PC-3 (cell line): Measurements from ENCODE around the gene ICA1L. TPM values are rescaled to one million over a fixed set of nuclear protein-coding genes. Genes with fewer than 3 reads are reported as not detected.
A peak's percentile ranks its signal among the peaks of the same experiment; 100 is the strongest.
"Not testable (repeated sequence)": the region's sequence is repeated elsewhere in the genome, so short reads cannot be mapped to it uniquely, and the experiment has no call there.

ENCODE experiments used
- ATAC-seq: fragments of 200-7000 bp; cut with Tn5 transposase; 2 replicates; pipeline ENCODE4 v1.9.1; 2020; ENCODE audit warnings: mild to moderate bottlenecking, moderate library complexity
- Bru-seq: library from RNA; stranded (reverse); fragments of 400-500 nt; gene quantifications from one replicate; lab custom pipeline; 2021; lab: Mats Ljungman, UMichigan
- BruChase-seq, 2 experiments: library from RNA; stranded (reverse); fragments of 400-500 nt; gene quantifications; one replicate each; lab custom pipeline; 2021; lab: Mats Ljungman, UMichigan
- BruUV-seq: library from RNA; stranded (reverse); fragments of 400-500 nt; replicated peaks from 2 replicates; lab custom pipeline; 2021; lab: Mats Ljungman, UMichigan
- CTCF ChIA-PET: fragments of 300-600 bp; sonication (Branson Sonifier 250); formaldehyde crosslinking; loops from one replicate; lab custom pipeline; 2022; ENCODE audit warnings: antibody characterized with exemption; lab: Charles Lee
- POLR2A ChIA-PET: fragments of 300-600 bp; sonication (Branson Sonifier 250); formaldehyde crosslinking; loops from one replicate; lab custom pipeline; 2022; ENCODE audit warnings: antibody characterized with exemption; ENCODE audit not compliant: unreplicated experiment; lab: Charles Lee
- DNase-seq: peaks from one replicate; pipeline ENCODE4 v3.0.0-alpha.2; 2015
- H2AFZ ChIP-seq: fragments of 300-600 bp; sonication (generic); 2 replicates; pipeline ENCODE4 v1.6.0; 2016; ENCODE audit warnings: antibody characterized with exemption, low read length
- H3F3A ChIP-seq: fragments of 300-600 bp; sonication (generic); one replicate; pipeline ENCODE4 v1.6.0; 2017; ENCODE audit warnings: antibody characterized with exemption, low read length, control low read depth, mild to moderate bottlenecking; ENCODE audit not compliant: unreplicated experiment
- H3K27ac ChIP-seq: fragments of 300-600 bp; sonication (generic); 2 replicates; pipeline ENCODE4 v1.5.1; 2016; ENCODE audit warnings: mild to moderate bottlenecking, low read length
- H3K27me3 ChIP-seq: fragments of 300-600 bp; sonication (generic); 2 replicates; pipeline ENCODE4 v1.6.1; 2016; ENCODE audit warnings: low read length, mixed read lengths
- H3K36me3 ChIP-seq: fragments of 300-600 bp; sonication (generic); 2 replicates; pipeline ENCODE4 v1.6.1; 2016; ENCODE audit warnings: low read depth, mixed run types, low read length, mixed read lengths
- H3K4me1 ChIP-seq: fragments of 300-600 bp; sonication (generic); 2 replicates; pipeline ENCODE4 v1.5.1; 2016; ENCODE audit warnings: low read length; ENCODE audit not compliant: insufficient read depth
- H3K4me2 ChIP-seq: fragments of 300-600 bp; sonication (generic); 2 replicates; pipeline ENCODE4 v1.6.0; 2016; ENCODE audit warnings: low read length
- H3K4me3 ChIP-seq: fragments of 300-600 bp; sonication (generic); 2 replicates; pipeline ENCODE4 v1.5.1; 2016; ENCODE audit warnings: mild to moderate bottlenecking, low read length, mixed read lengths
- H3K79me2 ChIP-seq: fragments of 300-600 bp; sonication (generic); 2 replicates; pipeline ENCODE4 v1.6.1; 2017; ENCODE audit warnings: low read length, mixed read lengths
- H3K9ac ChIP-seq: fragments of 300-600 bp; sonication (generic); 2 replicates; pipeline ENCODE4 v1.6.0; 2016; ENCODE audit warnings: mild to moderate bottlenecking, low read length
- H3K9me2 ChIP-seq: fragments of 300-600 bp; sonication (generic); replicated peaks from 2 replicates; pipeline ENCODE4 v1.6.1; 2016; ENCODE audit warnings: mixed run types, low read length, mixed read lengths
- H3K9me3 ChIP-seq: fragments of 300-600 bp; sonication (generic); 2 replicates; pipeline ENCODE4 v1.6.1; 2016; ENCODE audit warnings: low read length, mixed read lengths
- H4K20me1 ChIP-seq: fragments of 300-600 bp; sonication (generic); 2 replicates; pipeline ENCODE4 v1.6.1; 2016; ENCODE audit warnings: low read length, mixed read lengths
- CTCF ChIP-seq: fragments of 300-600 bp; sonication (generic); conservative IDR thresholded peaks from 2 replicates; pipeline ENCODE4 v1.5.1; 2017; ENCODE audit warnings: antibody characterized with exemption, low read depth, mild to moderate bottlenecking, low read length
- EZH2 ChIP-seq: fragments of 300-600 bp; sonication (generic); IDR thresholded peaks from one replicate; pipeline ENCODE4 v1.6.1; 2017; ENCODE audit warnings: antibody characterized with exemption, mild to moderate bottlenecking, low read length; ENCODE audit not compliant: unreplicated experiment
- EZH2phosphoT487 ChIP-seq: fragments of 300-600 bp; sonication (generic); IDR thresholded peaks from 2 replicates; pipeline ENCODE4 v1.6.1; 2018; ENCODE audit warnings: mild to moderate bottlenecking, antibody characterized with exemption, low read length, borderline replicate concordance
- intact Hi-C: fragments of 100-400 bp; cut with micrococcal nuclease; formaldehyde crosslinking; loops from 2 replicates; pipeline ENCODE4 v1.9.0; 2023
- long read RNA-seq: library from polyadenylated mRNA; unstranded; transcript quantifications from one replicate; pipeline ENCODE4 v2.0.0, GENCODE V29; 2021; ENCODE audit not compliant: unreplicated experiment
- total RNA-seq: library from RNA; depleted of rRNA; stranded (reverse); fragments of >200 nt; gene quantifications from 2 replicates; pipeline ENCODE4 v1.2.3, GENCODE V29; 2014; rRNA removed

Gene ICA1L
- total RNA-seq (1.3 and 2.5 TPM in 2 replicates), Bru-seq, nascent RNA (percentile 45 among the genes with signal in this experiment), BruChase-seq, experiment 1, labeled RNA remaining after a 6-hour chase (percentile 51 among the genes with signal in this experiment), BruChase-seq, experiment 2, labeled RNA remaining after a 2-hour chase (percentile 47 among the genes with signal in this experiment)
- long read RNA-seq, partial matches to known transcripts: 0 of 12 reads
- long read RNA-seq, other reads (novel, unspliced or antisense): 9 of 12 reads

DNA sequence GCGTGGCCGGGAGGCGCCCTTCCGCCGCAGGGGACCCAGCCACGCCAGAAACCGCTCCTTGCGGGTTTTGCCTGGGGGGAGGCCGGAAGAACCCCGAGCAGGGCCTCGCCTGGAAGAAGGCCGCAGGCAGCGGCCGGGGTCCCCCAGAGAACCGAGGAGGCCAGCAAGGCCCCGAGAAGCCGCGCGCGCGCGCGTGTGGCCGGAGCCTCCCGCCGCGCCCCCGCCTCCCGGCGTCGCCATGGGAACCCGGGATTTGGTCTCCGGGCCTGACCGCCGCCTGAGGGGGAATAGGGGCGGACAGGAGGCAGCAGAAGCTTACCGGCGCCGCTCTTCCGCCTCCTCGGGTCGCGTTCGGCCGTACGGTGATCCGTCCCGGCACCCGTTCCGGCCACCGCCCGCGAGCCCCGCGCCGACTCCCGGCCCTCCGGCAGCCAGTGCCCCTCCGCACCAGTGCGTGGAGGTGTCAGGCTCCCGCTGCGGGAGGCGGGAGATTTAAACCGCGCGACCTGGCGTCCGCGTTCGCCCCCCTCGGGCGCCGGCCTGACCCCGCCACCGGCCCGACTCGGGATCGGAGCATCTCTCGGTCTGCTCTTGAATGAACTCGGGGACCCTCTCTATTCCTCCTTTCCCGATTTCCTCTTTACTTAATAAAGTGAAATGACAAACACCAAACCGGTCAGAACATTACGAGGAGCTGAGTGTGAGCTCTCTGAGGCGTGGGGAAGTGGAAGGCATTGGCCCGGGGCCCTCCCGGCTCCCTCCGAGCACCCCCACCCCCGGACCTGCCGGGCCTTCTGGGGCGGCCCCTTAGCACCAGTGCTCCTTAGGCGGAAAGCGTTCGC is at the start of gene ICA1L:
Gene ICA1L, minus strand, starts transcription at position 467 of the 842 bp plus-strand sequence. CDS start 42,757 bp downstream, outside the sequence.
- no peaks in the 10 kb centered on the region for H3K36me3 ChIP-seq
- 0 out of 2 replicates have a peak, but pooled peaks cover 8% of the 10 kb centered on the region for H3K4me1 ChIP-seq
- H3F3A ChIP-seq: no peaks in the 10 kb centered on the region
- H3K4me2 ChIP-seq: peak within 1 kb of the TSS; percentile 93
- H3K27me3 ChIP-seq: no peaks in the 10 kb centered on the region
- ATAC-seq: peak; percentile 68
- H3K9me2 ChIP-seq: no peaks in the 10 kb centered on the region
- peak; percentile 62 for DNase-seq
- intact Hi-C loops: loop anchor here (2.0 kb wide), 1 partner anchor 237 kb away; the partner anchor contains the start of gene FAM117B
- no peaks in the 10 kb centered on the region for H4K20me1 ChIP-seq
- peak within 1 kb of the TSS; percentile 71 for H3K9ac ChIP-seq
- ChIA-PET POLR2A (interaction anchor here (0.6 kb wide), 1 partner anchor 200 kb away, joined by 3 read pairs; no protein-coding TSS in a partner anchor), CTCF (interaction anchor here (0.5 to 1.3 kb wide), 3 partner anchors 15 to 283 kb away, joined by 3 to 8 read pairs (median 4); no protein-coding TSS in a partner anchor)
- no peak for TF ChIP-seq CTCF
- TF ChIP-seq EZH2phosphoT487: no peak
- TF ChIP-seq EZH2: no peak
- H3K4me3 ChIP-seq: peak within 1 kb of the TSS; percentile 78
- peak within 1 kb of the TSS; percentile 96 for H2AFZ ChIP-seq
- BruUV-seq: no TSS peak
- peak within 1 kb of the TSS; percentile 38 for H3K27ac ChIP-seq
- H3K79me2 ChIP-seq: no peaks in the 10 kb centered on the region
- H3K9me3 ChIP-seq: no peaks in the 10 kb centered on the region

- Histone ChIP-seq H3K4me1 (no peaks in the 10 kb centered on the region; the same call in 1 of the 2 replicates), H4K20me1 (no peaks in the 10 kb centered on the region), H3K4me2 (no peak overlapping the region), H3K27ac (no peak overlapping the region), H3K36me3 (peaks cover under 1% of the 10 kb centered on the region; the same call in 1 of the 2 replicates), H3K9ac (no peak overlapping the region), H3F3A (no peaks in the 10 kb centered on the region), H3K9me3 (no peaks in the 10 kb centered on the region), H3K4me3 (no peak overlapping the region), H3K27me3 (no peaks in the 10 kb centered on the region), H2AFZ (no peak overlapping the region), H3K9me2 (no peaks in the 10 kb centered on the region), H3K79me2 (no peaks in the 10 kb centered on the region)
- DNase-seq: peak; percentile 39
- CTCF ChIA-PET: interaction anchor here (0.6 kb wide), 1 partner anchor 331 kb away, joined by 3 read pairs; no protein-coding TSS in a partner anchor
- POLR2A ChIA-PET: no interaction called here
- peak; percentile 97 for ATAC-seq
- BruUV-seq: no TSS peak
- intact Hi-C loops: no loop called here
- TF ChIP-seq EZH2phosphoT487 (no peak), CTCF (no peak), EZH2 (no peak)
These were observed 47.3 kb upstream of the ICA1L start for GRCh38 chr2:202918860-202919259.

- H3K36me3 ChIP-seq, H4K20me1 ChIP-seq, H3K9me3 ChIP-seq, POLR2A ChIA-PET, H3K27me3 ChIP-seq, CTCF ChIA-PET, H3K9me2 ChIP-seq, H3F3A ChIP-seq: not testable (repeated sequence)
- Histone ChIP-seq H3K4me2 (peak overlapping the region; percentile 92), H3K4me1 (peaks cover 12% of the 10 kb centered on the region; the same call in 1 of the 2 replicates), H3K27ac (peak overlapping the region; percentile 75), H3K79me2 (peaks cover 39% of the 10 kb centered on the region), H2AFZ (peak overlapping the region; percentile 94), H3K4me3 (peak overlapping the region; percentile 89), H3K9ac (peak overlapping the region; percentile 88)
- ATAC-seq: peak; percentile 67
- DNase-seq: peak; percentile 11
- intact Hi-C loops: loop anchor here (1.0 kb wide), 1 partner anchor 102 kb away; the partner anchor contains the start of gene NBEAL1
- BruUV-seq: TSS peak; percentile 68
These were observed 41.0 kb upstream of the ICA1L start for GRCh38 chr2:202912342-202913201.
